NOMO-1 treated with dmso at 0.1 percent for 144 hours (cell line): ENCODE measurements around the gene FAXDC2.
"Not testable (repeated sequence)": the region's sequence is repeated elsewhere in the genome, so short reads cannot be mapped to it uniquely, and the experiment has no call there.

ENCODE experiments used
- DNase-seq: peaks from one replicate; lab custom pipeline; 2025; ENCODE audit not compliant: unreplicated experiment; lab: John Stamatoyannopoulos, UW

Gene FAXDC2

DNA sequence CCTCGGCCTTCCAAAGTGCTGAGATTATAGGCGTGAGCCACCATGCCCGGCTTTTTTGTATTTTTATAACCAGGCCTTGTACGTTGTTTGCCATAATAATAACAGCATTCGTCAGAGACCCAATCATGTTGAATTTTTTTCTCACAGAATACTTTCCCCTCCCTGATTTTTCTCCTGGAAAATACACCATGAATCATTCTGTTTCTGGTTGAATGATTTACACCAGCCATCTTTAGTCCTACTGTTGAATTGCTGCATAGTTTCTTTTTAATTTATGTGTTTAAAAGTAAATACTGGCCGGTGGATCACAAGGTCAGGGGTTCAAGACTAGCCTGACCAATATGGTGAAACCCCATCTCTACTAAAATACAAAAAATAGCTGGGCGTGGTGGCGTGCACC lies 11.5 kb upstream of the FAXDC2 start:
- DNase-seq = no peak

DNA sequence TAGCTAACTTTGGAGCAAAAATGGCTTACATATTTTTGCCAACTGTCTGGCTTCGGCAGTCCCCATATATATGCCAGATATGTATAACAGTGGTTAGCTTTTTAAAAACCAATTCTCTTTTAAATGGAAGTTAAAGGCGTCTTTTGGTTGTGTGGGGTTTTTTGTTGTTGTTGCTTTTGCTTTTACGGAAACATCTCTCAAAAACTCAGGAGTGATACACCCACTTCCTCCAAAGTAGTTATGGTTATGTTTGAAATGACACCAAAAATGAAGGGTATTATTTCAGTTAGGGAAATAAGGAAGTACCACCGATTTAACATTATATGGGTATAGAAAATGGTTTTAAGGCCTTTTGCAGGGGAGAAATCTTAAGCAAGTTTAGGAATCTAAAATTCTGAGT lies 10.4 kb upstream of the FAXDC2 start:
- peak; percentile 30 for DNase-seq

- DNase-seq = peak; percentile 9
Measured at GRCh38 chr5:154860123-154860522, 9.7 kb upstream of the FAXDC2 start.

GRCh38 chr5:154858972-154859871 lies 8.8 kb upstream of the FAXDC2 start:
- DNase-seq = peak; percentile 56

GRCh38 chr5:154858297-154858971 lies 8.0 kb upstream of the FAXDC2 start, which contains the start of gene CNOT8:
TSS of gene CNOT8 (plus strand) at chr5:154858627. CDS start at chr5:154863279, 4,652 bp downstream.
- peak; percentile 96 for DNase-seq

GRCh38 chr5:154857530-154858296 lies 7.3 kb upstream of the FAXDC2 start:
- peak; percentile 95 for DNase-seq

DNA sequence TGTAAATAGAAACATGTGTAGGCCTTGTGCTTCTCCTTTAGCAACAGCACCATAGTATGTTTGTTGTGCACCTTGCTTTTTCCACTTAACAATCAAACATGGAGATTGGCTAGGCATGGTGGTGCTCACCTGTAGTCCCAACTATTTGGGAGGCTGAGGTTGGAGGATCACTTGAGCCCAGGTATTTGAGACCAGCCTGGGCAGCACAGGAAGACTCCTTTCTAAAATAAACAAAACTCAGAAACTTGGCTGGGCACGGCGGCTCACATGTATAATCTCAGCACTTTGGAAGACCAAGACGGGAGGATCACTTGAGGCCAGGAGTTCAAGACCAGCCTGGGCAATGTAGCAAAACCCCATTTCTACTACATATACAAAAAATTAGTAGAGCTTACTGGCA lies 948 bp upstream of the FAXDC2 start:
- no peak for DNase-seq

GRCh38 chr5:154849791-154850201 lies 607 bp downstream of the FAXDC2 start:
- DNase-seq = no peak

GRCh38 chr5:154849264-154849785 lies 1.1 kb downstream of the FAXDC2 start:
- no peak for DNase-seq

DNA sequence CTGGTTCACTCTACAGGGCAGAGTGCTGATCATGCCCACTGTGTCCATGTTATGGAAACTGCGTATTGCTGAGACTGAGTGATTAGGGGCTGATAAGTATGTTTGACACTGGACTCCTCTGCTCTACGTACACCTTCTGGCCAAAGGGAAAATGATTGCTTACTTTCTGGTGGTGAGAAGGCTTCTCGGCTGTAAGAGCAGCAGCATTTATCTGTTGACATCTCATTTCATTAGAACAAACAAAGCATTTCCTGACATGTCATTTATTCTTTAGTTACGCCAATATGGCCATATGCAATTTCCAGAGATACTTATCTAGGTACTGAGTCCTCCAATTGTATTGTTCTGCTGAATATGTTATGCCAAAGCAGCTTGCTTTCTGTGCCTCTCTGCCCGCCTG lies 5.6 kb downstream of the FAXDC2 start:
- no peak for DNase-seq

- no peak for DNase-seq
Measured at GRCh38 chr5:154842689-154843530, 7.5 kb downstream of the FAXDC2 start.

DNA sequence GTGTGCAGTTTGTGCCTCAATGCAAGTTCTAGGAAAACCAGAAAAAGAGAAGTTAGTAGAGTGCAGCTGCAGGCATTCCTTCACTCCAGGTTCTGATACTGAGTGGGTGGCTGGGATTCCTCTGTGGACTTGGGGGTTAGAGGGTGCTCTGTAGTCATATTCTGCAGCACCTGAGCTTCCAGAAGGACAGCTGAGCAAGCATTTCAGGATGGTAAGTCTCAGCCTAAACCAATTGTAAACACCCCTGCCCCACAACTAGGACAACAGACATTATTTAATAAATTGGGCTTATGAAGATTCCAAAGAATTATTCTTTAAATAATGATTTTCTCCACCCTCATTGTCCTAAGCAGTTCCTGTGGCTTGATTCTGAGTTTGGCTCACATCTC lies 9.1 kb downstream of the FAXDC2 start:
- DNase-seq = no peak

DNA sequence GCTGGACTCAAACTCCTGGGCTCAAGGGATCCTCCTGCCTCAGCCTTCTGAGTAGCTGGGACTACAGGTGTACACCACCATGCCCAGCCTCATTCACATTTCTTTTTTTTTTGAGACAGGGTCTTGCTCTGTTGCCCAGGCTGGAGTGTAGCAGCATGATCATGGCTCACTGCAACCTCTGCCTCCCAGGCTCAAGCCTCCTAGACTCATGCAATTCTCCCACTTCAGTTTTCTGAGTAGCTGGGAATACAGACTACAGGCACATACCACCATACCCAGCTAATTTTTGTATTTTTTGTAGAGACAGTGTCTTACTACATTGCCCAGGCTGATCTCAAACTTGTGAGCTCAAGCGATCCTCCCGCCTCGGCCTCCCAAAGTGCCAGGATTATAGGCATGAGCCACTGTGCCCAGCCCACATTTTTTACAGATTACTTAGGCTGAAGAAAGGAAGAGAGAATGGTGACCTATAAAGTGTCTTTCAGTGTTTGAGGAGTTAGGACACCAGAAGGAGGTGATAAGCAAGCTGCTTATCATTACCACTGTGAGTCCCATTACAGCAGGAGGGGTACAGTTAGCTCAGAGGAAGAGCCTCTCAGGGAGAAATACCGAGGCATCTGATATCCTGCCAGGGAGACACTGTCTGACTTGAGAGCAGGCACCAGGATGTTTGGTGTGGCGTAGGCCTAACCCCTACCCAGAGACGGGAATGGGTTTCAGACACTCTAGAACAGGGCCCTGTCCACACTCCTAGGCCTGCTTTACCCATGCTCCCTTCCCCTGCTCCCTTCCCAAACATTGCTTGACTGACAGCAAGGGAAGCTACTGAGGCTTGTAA lies 9.7 kb downstream of the FAXDC2 start:
- DNase-seq = no peak

DNA sequence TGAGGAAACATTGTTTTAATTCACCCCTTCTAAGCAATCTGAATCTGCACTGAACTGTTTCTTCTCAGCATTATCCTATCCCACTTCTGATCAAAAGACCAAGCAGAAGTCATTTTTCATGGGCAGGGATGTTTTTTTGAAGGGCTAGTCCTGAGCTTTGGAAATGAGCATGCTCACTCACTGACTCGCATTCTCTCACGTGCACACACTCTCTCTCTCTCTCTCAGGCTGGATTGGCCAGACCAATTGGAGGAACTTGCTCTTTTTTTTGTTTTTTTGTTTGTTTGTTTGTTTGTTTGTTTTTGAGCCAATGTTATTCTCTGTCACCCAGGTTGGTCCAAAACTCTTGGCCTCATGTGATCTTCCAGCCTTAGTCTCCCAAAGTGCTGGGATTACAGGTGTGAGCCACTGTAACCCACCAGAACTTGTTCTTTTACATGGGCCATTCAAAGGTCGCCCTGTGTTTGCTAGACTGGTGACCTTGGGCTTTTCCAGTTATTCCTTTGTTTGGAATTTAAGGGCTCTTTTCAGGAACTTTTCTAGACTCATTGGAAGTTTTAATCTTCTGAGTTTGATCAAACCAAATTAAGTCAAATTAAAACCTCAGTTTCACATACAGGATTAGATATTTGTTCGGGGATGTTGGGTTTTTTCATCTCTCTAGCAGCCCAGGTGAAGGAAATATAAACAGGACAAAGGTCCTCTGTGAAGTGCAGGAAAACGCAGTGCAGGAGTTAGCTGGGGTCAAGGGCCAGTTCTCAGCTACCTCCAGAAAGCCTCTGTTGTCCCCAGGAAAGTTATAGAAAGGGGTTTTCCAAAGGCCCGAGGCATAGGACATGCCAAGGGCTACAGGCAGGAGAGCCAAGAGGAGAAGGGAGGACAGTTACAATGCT lies 13.1 kb downstream of the FAXDC2 start:
- DNase-seq = no peak

- DNase-seq = no peak
Measured at GRCh38 chr5:154836225-154836624, 14.2 kb downstream of the FAXDC2 start.

DNA sequence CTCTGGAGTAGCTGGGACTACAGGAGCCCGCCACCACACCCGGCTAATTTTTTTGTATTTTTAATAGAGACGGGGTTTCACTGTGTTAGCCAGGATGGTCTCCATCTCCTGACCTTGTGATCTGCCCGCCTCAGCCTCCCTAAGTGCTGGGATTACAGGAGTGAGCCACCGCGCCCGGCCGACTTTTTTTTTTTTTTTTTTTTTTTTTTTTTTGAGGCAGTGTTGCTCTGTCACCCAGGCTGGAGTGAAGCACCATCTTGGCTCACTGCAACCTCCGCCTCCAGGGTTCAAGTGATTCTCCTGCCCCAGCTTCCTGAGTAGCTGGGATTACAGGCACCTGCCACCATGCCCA lies 14.7 kb downstream of the FAXDC2 start:
- DNase-seq = not testable (repeated sequence)

DNA sequence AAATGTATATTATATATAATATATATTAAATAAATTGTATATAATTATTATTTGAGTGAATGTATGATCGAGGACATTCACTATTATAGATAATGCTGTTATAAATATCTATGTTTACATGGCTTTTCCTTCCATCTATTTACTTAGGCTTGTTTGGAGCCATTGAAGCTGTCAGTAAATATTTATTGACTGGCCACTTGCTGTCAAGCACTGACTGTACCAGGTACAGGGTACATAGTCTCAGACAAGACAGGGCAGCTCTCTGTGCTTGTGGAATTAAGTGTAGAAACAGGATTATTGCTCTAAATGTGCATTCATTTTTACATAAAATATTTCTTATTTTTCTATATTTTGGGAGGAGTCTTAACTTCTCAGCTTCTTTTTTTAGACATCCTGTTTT lies 16.4 kb downstream of the FAXDC2 start:
- no peak for DNase-seq

DNA sequence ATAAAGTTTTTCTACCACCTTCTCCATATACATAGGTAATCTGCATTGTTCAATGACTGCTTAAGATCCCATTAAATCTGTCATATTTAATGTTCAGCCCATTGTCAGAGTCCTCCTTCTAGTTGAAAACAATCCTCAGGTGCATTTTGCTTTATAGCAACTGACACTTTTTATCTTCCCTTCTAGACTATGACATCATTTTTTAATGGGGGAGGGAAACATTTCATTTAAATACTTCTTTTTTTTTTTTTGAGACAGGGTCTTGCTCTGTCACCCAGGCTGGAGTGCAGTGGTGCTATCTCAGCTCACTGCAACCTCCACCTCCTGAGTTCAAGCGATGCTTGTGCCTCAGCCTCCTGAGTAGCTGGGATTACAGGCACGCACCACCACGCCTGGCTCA lies 17.6 kb downstream of the FAXDC2 start:
- not testable (repeated sequence) for DNase-seq

- DNase-seq = no peak
Measured at GRCh38 chr5:154831451-154831850, 19.0 kb downstream of the FAXDC2 start.
